GM23248 (cell line): Measurements from ENCODE around the gene DNAJC16. TPM values are rescaled to one million over a fixed set of nuclear protein-coding genes. Genes with fewer than 3 reads are reported as not detected.
A peak's percentile ranks its signal among the peaks of the same experiment; 100 is the strongest.
"Not testable (repeated sequence)": the region's sequence is repeated elsewhere in the genome, so short reads cannot be mapped to it uniquely, and the experiment has no call there.

ENCODE experiments used
- DNase-seq: peaks from one replicate; pipeline ENCODE4 v3.0.0-alpha.2; 2015
- H2AFZ ChIP-seq: fragments of 200-600 bp; sonication (generic); 2 replicates; pipeline ENCODE4 v1.6.1; 2016; ENCODE audit warnings: antibody characterized with exemption
- H3F3A ChIP-seq: fragments of 200-600 bp; sonication (generic); 2 replicates; pipeline ENCODE4 v1.6.1; 2016; ENCODE audit warnings: mild to moderate bottlenecking, antibody characterized with exemption, mixed run types; ENCODE audit not compliant: insufficient read depth
- H3K27ac ChIP-seq: fragments of 200-600 bp; sonication (generic); 2 replicates; pipeline ENCODE4 v1.5.1; 2016; ENCODE audit warnings: mild to moderate bottlenecking
- H3K27me3 ChIP-seq: fragments of 200-600 bp; sonication (generic); replicated peaks from 2 replicates; pipeline ENCODE4 v1.6.1; 2016; ENCODE audit warnings: mild to moderate bottlenecking; ENCODE audit not compliant: insufficient read depth
- H3K36me3 ChIP-seq: fragments of 200-600 bp; sonication (generic); 2 replicates; pipeline ENCODE4 v1.6.1; 2016; ENCODE audit warnings: low read depth, mild to moderate bottlenecking
- H3K4me1 ChIP-seq: fragments of 200-600 bp; sonication (generic); 2 replicates; pipeline ENCODE4 v1.6.1; 2016; ENCODE audit warnings: mild to moderate bottlenecking; ENCODE audit not compliant: insufficient read depth
- H3K4me2 ChIP-seq: fragments of 200-600 bp; sonication (generic); one replicate; pipeline ENCODE4 v1.6.1; 2016; ENCODE audit warnings: mild to moderate bottlenecking; ENCODE audit not compliant: unreplicated experiment
- H3K4me3 ChIP-seq: fragments of 200-600 bp; sonication (generic); 2 replicates; pipeline ENCODE4 v1.5.1; 2016; ENCODE audit warnings: mild to moderate bottlenecking
- H3K79me2 ChIP-seq: fragments of 200-600 bp; sonication (generic); 2 replicates; pipeline ENCODE4 v1.6.1; 2016; ENCODE audit warnings: mild to moderate bottlenecking; ENCODE audit not compliant: insufficient read depth
- H3K9ac ChIP-seq: fragments of 200-600 bp; sonication (generic); 2 replicates; pipeline ENCODE4 v1.6.1; 2016; ENCODE audit warnings: mild to moderate bottlenecking
- H3K9me2 ChIP-seq: fragments of 200-600 bp; sonication (generic); 2 replicates; pipeline ENCODE4 v1.6.1; 2016; ENCODE audit warnings: mixed run types, mild to moderate bottlenecking, moderate library complexity; ENCODE audit not compliant: insufficient read depth
- H3K9me3 ChIP-seq: fragments of 200-600 bp; sonication (generic); one replicate; pipeline ENCODE4 v1.6.1; 2017; ENCODE audit warnings: low read depth
- H4K20me1 ChIP-seq: fragments of 200-600 bp; sonication (generic); 2 replicates; pipeline ENCODE4 v1.6.0; 2016; ENCODE audit not compliant: insufficient read depth
- EZH2 ChIP-seq: fragments of 200-600 bp; sonication (generic); IDR thresholded peaks from 2 replicates; pipeline ENCODE4 v1.6.1; 2018; ENCODE audit warnings: antibody characterized with exemption, mild to moderate bottlenecking; ENCODE audit not compliant: insufficient read depth, poor library complexity, severe bottlenecking
- EZH2phosphoT487 ChIP-seq: fragments of 200-600 bp; sonication (generic); IDR thresholded peaks from 2 replicates; pipeline ENCODE4 v1.6.1; 2018; ENCODE audit warnings: antibody characterized with exemption, moderate library complexity, mild to moderate bottlenecking, low read depth; ENCODE audit not compliant: insufficient read depth
- WGBS, 2 experiments: methylation state at CpG; one replicate each; pipeline ENCODE4 v1.1.6; 2015 to 2017; ENCODE audit warnings: low lambda C conversion rate in 2 of 2, low coverage in 1 of 2; ENCODE audit errors: missing lambda C conversion rate in 2 of 2; 5-methylcytosine and 5-hydroxymethylcytosine counted together
- in situ Hi-C: fragments of 300-500 bp; cut with MboI; formaldehyde crosslinking; loops from 2 replicates; pipeline ENCODE4 v1.15.0; 2020
- polyA plus RNA-seq: library from polyadenylated mRNA; unstranded; fragments of >200 nt; fragmentation: Nextera tagmentation; extraction: Ambion mirVana; gene quantifications from 2 replicates; pipeline ENCODE4 v1.2.1, GENCODE V29; 2016
- total RNA-seq: library from RNA; depleted of rRNA; stranded (reverse); fragments of >200 nt; shearing (Covaris generic); gene quantifications from 2 replicates; pipeline ENCODE4 v1.2.3, GENCODE V29; 2014

DNAJC16 gene
- total and polyA plus RNA-seq, 2 experiments from 2014 or later, result 10.0 to 21.8 TPM

- Histone ChIP-seq H2AFZ (no peak overlapping the region), H4K20me1 (no peaks in the 10 kb centered on the region), H3F3A (no peaks in the 10 kb centered on the region), H3K9ac (no peak overlapping the region), H3K9me2 (no peaks in the 10 kb centered on the region), H3K4me3 (no peak overlapping the region), H3K79me2 (no peaks in the 10 kb centered on the region), H3K4me2 (no peak overlapping the region), H3K36me3 (no peaks in the 10 kb centered on the region), H3K4me1 (no peaks in the 10 kb centered on the region), H3K27ac (no peak overlapping the region), H3K9me3 (no peaks in the 10 kb centered on the region), H3K27me3 (no peaks in the 10 kb centered on the region)
- TF ChIP-seq EZH2phosphoT487, result no peak
- TF ChIP-seq EZH2, result no peak
- in situ Hi-C loops, result no loop called here
- WGBS, 2 experiments, result 67% methylated on average over 5 of the region's 5 CpGs
- no peak for DNase-seq
These were observed 69.4 kb downstream of the DNAJC16 start for GRCh38 chr1:15595809-15596617.

- Histone ChIP-seq H3K27me3 (no peaks in the 10 kb centered on the region), H3K79me2 (peaks cover 6% of the 10 kb centered on the region; the same call in 1 of the 2 replicates), H3K4me1 (peaks cover 4% of the 10 kb centered on the region; the same call in 1 of the 2 replicates), H3K9me3 (no peaks in the 10 kb centered on the region), H4K20me1 (no peaks in the 10 kb centered on the region), H3K9ac (no peak overlapping the region), H3K36me3 (no peaks in the 10 kb centered on the region), H2AFZ (no peak overlapping the region), H3K4me2 (no peak overlapping the region), H3K4me3 (no peak overlapping the region), H3K9me2 (no peaks in the 10 kb centered on the region), H3K27ac (no peak overlapping the region), H3F3A (0 out of 2 replicates have a peak, but pooled peaks cover 4% of the 10 kb centered on the region)
- in situ Hi-C loops, result no loop called here
- 8% methylated on average over 2 of the region's 2 CpGs for WGBS, 2 experiments
- TF ChIP-seq EZH2 (no peak), EZH2phosphoT487 (no peak)
- DNase-seq, result no peak
These were observed 71.8 kb downstream of the DNAJC16 start for GRCh38 chr1:15598436-15598835.

- Histone ChIP-seq H4K20me1 (no peaks in the 10 kb centered on the region), H3K4me2 (peak overlapping the region; percentile 100), H2AFZ (peak overlapping the region; percentile 98), H3F3A (0 out of 2 replicates have a peak, but pooled peaks cover 4% of the 10 kb centered on the region), H3K9me2 (no peaks in the 10 kb centered on the region), H3K27me3 (no peaks in the 10 kb centered on the region), H3K4me3 (peak overlapping the region; percentile 98), H3K9me3 (no peaks in the 10 kb centered on the region), H3K79me2 (peaks cover 6% of the 10 kb centered on the region; the same call in 1 of the 2 replicates), H3K36me3 (no peaks in the 10 kb centered on the region), H3K27ac (peak overlapping the region; percentile 95), H3K9ac (peak overlapping the region; percentile 94), H3K4me1 (peaks cover 4% of the 10 kb centered on the region; the same call in 1 of the 2 replicates)
- DNase-seq, result peak; percentile 100
- no peak for TF ChIP-seq EZH2
- no peak for TF ChIP-seq EZH2phosphoT487
- in situ Hi-C loops, result no loop called here
- WGBS, 2 experiments, result 3% methylated on average over 48 to 49 of the region's 56 CpGs
These were observed 76.7 kb downstream of the DNAJC16 start for GRCh38 chr1:15603050-15603965.

GRCh38 chr1:15603966-15604282, 77.3 kb downstream of the DNAJC16 start:
- H3K79me2 ChIP-seq, DNase-seq, H4K20me1 ChIP-seq, in situ Hi-C loops, H3K9me2 ChIP-seq, H3F3A ChIP-seq, H3K4me1 ChIP-seq, H3K27me3 ChIP-seq, H3K9me3 ChIP-seq, H3K36me3 ChIP-seq: not testable (repeated sequence)
- Histone ChIP-seq H3K4me3 (peak overlapping the region; percentile 98), H3K9ac (peak overlapping the region; percentile 94), H3K4me2 (peak overlapping the region; percentile 75), H3K27ac (peak overlapping the region; percentile 95), H2AFZ (peak overlapping the region; percentile 98)
- WGBS, 2 experiments, result 56 to 58% methylated on average over 13 of the region's 13 CpGs

- WGBS, 2 experiments, result 97% methylated on average over 16 to 21 of the region's 21 CpGs
- H3K4me2 ChIP-seq, DNase-seq, H3K79me2 ChIP-seq, H3F3A ChIP-seq, H3K9me2 ChIP-seq, H3K4me1 ChIP-seq, H3K4me3 ChIP-seq, H3K36me3 ChIP-seq, H3K9me3 ChIP-seq, H2AFZ ChIP-seq, H4K20me1 ChIP-seq, in situ Hi-C loops, H3K27ac ChIP-seq, H3K9ac ChIP-seq, H3K27me3 ChIP-seq: not testable (repeated sequence)
These were observed 77.8 kb downstream of the DNAJC16 start for GRCh38 chr1:15604400-15604799.
